GM12878 (cell line): ENCODE data around the gene DCAF4.

ENCODE experiments used
- CBX3 ChIP-seq: fragments of 200-600 bp; sonication (generic); IDR thresholded peaks from 2 replicates; pipeline ENCODE4 v1.6.1; 2016; ENCODE audit warnings: low read depth, borderline replicate concordance
- CTCF ChIP-seq, 3 experiments: IDR thresholded peaks in 2 of 3; conservative IDR thresholded peaks in 1 of 3; 2 replicates each; pipeline ENCODE4 v1.5.1; 2011; ENCODE audit warnings: low read depth in 3 of 3, low read length in 3 of 3, mild to moderate bottlenecking in 3 of 3, control low read depth in 2 of 3, moderate library complexity in 2 of 3, inconsistent platforms in 1 of 3, mixed read lengths in 1 of 3; ENCODE audit not compliant: control insufficient read depth in 2 of 3, insufficient read depth in 1 of 3; ENCODE audit errors: extremely low read depth in 1 of 3
- MAX ChIP-seq: IDR thresholded peaks from 2 replicates; pipeline ENCODE4 v1.6.1; 2012; ENCODE audit warnings: low read depth, low read length, improper control_type of control experiment
- MEF2B ChIP-seq: fragments of 450-650 bp; IDR thresholded peaks from 2 replicates; pipeline ENCODE4 v1.6.1; 2018; ENCODE audit warnings: mild to moderate bottlenecking, moderate library complexity; ENCODE audit not compliant: partially characterized antibody, poor library complexity, severe bottlenecking
- PKNOX1 ChIP-seq: fragments of 450-650 bp; IDR thresholded peaks from 2 replicates; pipeline ENCODE4 v1.6.1; 2016; ENCODE audit warnings: mild to moderate bottlenecking
- POLR2A ChIP-seq: IDR thresholded peaks from 2 replicates; pipeline ENCODE4 v1.6.1; 2011; ENCODE audit warnings: low read depth, mild to moderate bottlenecking, low read length
- POLR2AphosphoS5 ChIP-seq: IDR thresholded peaks from 2 replicates; pipeline ENCODE4 v1.6.1; 2011; ENCODE audit warnings: mild to moderate bottlenecking, low read length, inconsistent platforms
- RAD21 ChIP-seq: IDR thresholded peaks from 2 replicates; pipeline ENCODE4 v1.6.1; 2011; ENCODE audit warnings: mild to moderate bottlenecking, low read depth, low read length, moderate library complexity; ENCODE audit not compliant: insufficient read depth
- SMAD1 ChIP-seq: fragments of 450-650 bp; IDR thresholded peaks from 2 replicates; pipeline ENCODE4 v1.6.1; 2018; ENCODE audit warnings: mild to moderate bottlenecking, low read depth; ENCODE audit not compliant: partially characterized antibody
- USF1 ChIP-seq: IDR thresholded peaks from 2 replicates; pipeline ENCODE4 v1.6.1; 2011; ENCODE audit warnings: borderline replicate concordance, low read depth, mild to moderate bottlenecking, moderate library complexity, mixed read lengths, low read length; ENCODE audit not compliant: insufficient read depth; ENCODE audit errors: extremely low read length
- YY1 ChIP-seq: IDR thresholded peaks from 2 replicates; pipeline ENCODE4 v1.6.1; 2011; ENCODE audit warnings: low read depth, mild to moderate bottlenecking, low read length

- TF ChIP-seq SMAD1 (no peak), POLR2AphosphoS5 (no peak), CBX3 (no peak), YY1 (no peak), RAD21 (no peak), USF1 (no peak), CTCF (IDR thresholded peaks at IDR 0.05 in 2 of 3, conservative IDR thresholded peaks at IDR 0.05 in 1 of 3; ENCODE audit: control insufficient read depth in 2 of 3, extremely low read depth in 1 of 3, insufficient read depth in 1 of 3, low read depth in 3 of 3, low read length in 3 of 3) (no peak), MEF2B (no peak), PKNOX1 (no peak), MAX (no peak), POLR2A (no peak)
Observed at GRCh38 chr14:72892879-72893635, 33.2 kb upstream of the DCAF4 start.
